Measurements from ENCODE around the gene THBS2. TPM values are rescaled to one million over a fixed set of nuclear protein-coding genes. Genes with fewer than 3 reads are reported as not detected.
"Not testable (repeated sequence)": the region's sequence is repeated elsewhere in the genome, so short reads cannot be mapped to it uniquely, and the experiment has no call there.

The THBS2 gene
- total RNA-seq, 1 donor: not detected

DNA sequence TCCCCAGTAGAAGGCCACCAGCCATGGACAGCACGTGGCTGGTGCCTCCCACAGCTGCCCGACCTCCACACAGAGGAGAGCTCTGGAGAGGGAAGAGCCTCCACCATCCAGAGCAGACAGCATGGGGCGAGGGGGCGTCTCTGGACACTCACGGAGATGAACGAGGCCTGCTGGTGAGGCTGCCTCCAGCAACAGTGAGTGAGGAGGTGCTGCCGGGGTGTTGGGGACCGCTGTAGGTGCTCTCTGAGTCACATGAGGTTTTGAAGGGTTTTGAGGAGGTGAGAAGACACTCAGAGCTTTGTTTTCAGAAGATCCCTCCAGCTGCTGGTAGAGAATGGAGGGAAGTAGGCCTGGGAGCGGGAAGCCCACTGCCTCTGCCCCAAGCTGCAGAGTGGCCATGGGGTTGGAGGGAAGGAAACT lies 65.6 kb downstream of the THBS2 start:
- DNase-seq (ENCODE audit: low read depth in 2 of 3, low spot score in 2 of 3): no peak

DNA sequence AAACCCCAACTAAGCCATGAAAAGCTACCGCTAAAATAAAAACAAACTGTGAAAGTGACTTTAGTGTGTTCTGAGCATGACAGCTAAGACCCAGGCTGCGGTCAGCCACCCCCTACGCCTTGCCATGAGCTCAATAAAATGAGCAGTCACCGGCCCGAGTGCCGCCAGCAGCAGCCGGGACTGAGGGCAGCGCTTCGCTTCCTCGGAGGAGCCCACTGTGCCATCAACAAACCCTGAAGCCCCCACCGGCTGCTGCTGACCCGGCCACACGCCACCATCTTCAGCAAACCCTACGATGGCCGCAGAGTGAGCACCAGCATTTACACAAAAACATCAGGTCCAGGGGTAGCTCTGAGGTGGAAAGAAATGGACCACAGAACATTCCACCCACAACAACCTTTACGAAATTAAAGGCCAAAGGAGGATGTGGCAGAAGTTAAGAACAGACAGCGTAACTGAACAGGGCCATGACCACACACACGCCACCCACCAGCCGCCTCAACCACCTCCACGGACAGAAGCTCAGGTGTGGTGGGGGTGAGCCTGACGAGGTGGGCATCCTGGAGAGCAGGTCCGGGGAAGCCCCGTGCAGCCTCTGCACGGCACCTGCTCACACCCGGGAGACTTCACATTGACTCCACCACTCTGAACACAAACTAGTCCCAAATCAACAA lies 67.0 kb downstream of the THBS2 start:
- no peak for DNase-seq (ENCODE audit: low read depth in 2 of 3, low spot score in 2 of 3)

DNA sequence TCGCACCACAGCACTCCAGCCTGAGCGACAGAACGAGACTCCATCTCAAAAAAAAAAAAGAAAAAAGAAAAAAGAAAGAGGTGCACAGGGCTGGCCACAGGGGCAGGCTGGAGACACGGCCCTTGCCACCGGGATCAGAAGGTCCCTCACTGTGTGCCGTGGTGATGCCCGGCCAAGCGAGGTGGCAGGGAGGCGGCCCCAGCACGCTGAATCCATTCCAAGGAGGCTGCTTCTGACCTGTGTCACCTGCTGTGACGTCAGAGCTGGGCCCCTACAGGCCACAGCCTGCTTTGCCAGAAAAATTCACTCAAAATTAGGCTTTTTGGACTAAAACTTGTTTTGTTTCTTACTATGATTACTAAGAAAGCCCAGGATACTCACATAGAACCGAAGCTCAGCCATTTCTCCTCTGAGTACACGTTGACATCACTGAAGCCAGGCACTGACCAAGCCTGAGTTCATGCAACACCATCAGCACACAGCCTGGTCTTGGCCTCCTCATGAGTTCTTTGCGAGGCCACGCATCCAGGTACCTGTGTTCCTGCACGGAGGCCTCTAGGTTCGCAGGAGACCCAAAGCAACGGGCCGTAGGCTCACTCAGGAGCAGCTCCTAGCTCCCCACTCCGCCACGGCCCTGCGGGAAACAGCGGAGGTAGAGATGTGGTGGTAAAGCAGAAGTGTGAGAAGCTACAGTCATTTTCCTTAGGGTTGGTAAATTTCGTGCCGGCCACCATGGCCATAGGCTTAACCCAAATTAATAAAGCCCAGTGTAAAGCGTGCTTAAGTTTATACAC lies 67.8 kb downstream of the THBS2 start:
- no peak for DNase-seq (ENCODE audit: low read depth in 2 of 3, low spot score in 2 of 3)

DNA sequence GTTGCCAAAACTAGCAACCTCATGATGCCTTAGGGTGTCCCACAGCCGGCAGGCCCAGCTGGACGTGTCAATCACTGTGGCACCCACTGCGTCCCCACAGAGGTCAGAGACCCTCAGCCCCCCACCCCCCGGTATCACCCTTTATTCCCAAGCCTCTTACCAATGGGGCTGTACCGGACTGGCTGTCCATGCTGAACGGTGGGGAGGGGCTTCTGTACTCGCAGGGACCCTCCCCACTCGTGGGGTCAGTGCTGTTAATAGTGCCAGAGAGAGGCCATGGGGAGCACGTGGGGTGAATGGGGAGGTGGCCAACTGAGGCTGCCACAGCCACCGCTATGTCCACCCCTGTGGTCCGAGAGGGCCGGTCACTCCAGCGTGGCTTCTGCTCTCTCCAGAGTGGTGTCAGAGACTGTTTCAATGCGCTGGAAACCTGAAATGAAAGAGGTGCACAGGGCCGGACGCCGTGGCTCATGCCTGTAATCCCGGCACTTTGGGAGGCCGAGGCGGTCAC lies 68.6 kb downstream of the THBS2 start:
- DNase-seq (ENCODE audit: low read depth in 2 of 3, low spot score in 2 of 3): no peak

DNA sequence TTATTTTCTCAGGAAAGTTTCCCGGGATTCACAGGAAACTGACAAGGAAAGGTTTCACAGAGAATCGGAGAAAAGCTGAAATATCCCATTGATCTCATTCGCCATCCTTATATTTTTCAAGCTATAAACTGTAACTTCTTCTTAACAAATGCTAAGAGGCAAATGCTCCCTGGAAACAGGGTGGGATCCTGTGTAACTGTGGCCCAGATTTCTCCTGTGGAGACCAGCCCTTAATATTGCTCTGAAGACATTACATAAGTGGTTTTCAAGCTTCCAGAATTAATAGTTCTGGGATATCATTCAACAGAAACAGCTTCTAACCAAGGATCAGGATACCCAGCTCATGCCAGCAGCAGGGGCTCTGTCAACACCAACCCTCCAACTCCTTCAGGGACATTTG lies 69.2 kb downstream of the THBS2 start:
- DNase-seq (ENCODE audit: low read depth in 2 of 3, low spot score in 2 of 3): no peak

DNA sequence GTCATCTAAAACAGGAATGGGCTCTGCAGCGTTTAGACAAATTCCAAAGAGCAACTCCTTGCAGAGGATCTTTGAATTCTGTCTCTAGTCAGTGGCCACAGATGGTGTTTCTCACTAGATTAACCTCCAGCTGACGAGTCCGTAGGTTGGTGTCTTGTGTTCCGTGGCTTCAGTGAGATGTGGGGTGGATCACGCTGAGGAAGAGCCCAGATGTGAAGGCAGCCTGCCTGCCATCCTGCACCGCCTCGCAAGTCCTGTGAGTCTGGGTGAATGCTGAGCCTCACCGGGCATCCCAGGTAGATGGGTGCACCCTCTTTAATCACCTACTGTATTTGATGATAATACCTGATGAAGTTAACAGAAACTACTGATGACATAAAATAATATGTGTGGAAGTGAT lies 70.4 kb downstream of the THBS2 start:
- no peak for DNase-seq (ENCODE audit: low read depth in 2 of 3, low spot score in 2 of 3)

DNA sequence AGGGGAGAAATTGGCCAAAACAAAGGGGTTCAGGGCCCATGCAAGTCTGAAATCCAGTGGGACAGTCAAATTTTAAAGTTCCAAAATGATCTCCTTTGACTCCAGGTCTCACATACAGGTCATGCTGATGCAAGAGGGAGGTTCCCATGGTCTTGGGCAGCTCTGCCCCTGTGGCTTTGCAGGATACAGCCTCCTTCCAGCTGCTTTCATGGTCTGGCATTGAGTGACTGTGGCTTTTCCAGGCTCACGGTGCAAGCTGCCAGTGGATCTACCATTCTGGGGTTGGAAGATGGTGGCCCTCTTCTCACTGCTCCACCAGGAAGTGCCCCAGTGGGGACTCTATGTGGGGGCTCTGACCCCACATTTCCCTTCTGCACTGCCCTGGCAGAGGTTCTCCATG lies 73.8 kb downstream of the THBS2 start:
- not testable (repeated sequence) for DNase-seq (ENCODE audit: low read depth in 2 of 3, low spot score in 2 of 3)

DNA sequence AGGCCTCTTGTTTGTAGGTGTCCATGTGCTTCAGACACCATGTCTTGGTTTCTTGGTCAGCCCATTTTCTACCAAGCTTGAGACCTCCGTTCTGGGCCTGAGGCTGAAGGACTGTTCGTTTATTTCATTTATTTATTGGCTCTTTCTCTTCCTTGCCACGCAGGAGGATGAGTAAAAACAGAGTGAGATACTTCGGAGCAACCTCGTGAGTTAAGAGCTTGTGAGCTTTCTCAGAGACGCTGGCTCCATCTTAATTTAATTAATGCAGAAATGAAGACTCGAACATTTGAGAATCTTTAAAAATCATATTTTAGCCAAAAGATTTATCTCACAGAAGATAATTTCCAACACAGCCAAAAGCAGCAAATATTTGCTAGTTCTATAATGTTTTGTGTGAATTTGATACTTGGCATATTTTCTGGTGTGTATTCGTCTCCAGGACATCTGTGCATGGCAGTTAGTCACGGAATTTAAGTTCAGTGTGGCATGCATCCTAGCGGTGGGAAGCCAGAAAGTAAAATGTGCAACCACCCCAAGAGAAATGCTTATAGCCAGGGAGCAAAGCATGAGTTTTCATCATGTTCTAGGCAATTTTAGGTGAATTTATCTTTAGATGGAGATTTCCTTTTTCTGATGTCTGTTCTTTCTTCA lies 76.0 kb downstream of the THBS2 start:
- no peak for DNase-seq (ENCODE audit: low read depth in 2 of 3, low spot score in 2 of 3)

DNA sequence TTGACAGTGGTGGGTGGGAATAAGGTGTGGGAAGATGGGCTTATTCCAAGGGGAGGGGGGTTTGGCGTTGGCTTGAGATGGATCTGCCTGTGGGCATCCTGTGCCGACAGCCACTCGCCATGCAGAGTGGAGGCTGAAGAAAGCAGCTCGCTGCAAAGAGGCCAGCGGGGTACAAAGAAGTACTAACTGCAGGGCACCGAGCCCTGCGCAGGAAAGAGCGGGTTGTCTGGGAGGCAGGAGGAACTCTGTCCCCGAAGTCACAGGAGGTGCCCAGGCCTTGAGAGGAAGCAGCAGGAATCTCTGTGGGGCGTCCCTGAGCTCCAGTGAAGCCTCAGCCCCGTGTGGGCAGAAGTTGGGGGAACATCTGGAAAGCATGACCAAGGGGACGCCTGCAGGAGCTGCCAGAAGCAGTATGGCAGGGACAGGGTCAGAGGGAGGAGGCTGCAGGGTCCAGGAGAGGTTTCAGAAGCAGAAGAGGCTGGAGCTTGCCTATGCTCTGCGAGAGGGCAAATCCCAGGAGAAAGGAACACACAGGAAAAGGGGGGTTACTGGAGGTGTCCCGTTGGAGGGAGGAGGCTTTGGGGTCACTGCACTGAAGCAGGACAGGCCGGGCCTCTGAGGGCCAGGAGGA lies 77.2 kb downstream of the THBS2 start:
- DNase-seq (ENCODE audit: low read depth in 2 of 3, low spot score in 2 of 3): no peak

DNA sequence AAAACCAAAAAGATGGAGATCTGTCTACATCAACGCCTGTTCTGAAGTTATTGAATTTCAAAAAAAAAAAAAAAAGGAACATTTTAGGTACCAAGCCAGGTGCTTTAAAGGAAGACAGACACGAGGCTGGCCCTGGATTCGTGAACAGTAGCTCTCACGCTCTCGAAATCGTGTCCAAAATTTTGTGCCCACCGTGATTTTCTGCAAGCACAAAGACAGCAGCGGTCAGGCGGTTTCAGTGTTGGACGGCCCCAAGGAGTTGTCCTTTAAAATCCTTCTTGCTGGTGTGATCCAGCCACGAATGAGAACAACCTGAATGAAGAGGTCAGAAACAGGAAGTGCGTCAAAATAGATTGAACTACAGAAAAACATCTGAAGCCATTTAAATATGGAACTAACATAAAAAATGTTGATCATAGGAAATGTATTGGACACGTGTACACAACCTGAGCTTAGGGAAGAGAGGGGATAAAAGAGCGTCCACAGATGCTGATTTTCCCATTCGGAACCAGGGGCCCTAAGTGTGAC lies 78.2 kb downstream of the THBS2 start:
- DNase-seq (ENCODE audit: low read depth in 2 of 3, low spot score in 2 of 3): no peak

DNA sequence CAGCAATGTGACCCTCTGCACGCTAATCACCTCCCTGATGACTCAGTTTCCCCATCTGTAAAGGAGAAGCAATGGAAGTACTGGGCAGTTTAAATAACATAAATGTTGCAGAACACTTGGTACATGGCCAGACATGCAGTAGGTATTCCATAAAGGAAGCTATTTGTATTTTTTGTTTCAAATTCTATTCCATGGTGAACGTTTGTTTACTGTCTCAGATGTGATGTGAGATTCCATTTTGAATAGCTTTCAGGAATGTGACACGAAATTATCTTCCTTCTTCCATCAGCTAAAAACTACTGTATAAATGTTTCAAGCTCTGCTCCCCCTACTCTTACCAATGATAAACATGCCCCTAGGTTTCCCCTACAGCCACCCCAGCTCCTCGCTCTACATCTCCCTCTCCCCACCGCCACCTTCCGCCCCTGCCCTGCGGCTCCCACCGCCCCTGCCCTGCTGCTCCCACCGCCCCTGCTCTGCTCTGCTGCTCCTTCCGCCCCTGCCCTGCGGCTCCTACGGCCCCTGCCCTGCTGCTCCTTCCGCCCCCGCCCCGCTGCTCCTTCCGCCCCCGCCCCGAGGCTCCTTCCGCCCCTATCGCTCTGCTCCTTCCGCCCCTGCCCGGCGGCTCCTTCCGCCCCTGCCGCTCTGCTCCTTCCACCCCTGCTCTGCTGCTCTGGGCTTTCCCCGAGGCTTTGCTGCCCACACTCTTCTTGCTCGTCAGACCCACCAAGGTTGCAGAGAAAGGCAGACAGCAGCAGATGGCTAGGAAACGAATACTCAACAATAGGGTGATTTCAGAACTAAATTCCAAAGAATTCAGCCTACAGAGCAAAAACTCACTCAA lies 78.9 kb downstream of the THBS2 start:
- DNase-seq (ENCODE audit: low read depth in 2 of 3, low spot score in 2 of 3): no peak

DNA sequence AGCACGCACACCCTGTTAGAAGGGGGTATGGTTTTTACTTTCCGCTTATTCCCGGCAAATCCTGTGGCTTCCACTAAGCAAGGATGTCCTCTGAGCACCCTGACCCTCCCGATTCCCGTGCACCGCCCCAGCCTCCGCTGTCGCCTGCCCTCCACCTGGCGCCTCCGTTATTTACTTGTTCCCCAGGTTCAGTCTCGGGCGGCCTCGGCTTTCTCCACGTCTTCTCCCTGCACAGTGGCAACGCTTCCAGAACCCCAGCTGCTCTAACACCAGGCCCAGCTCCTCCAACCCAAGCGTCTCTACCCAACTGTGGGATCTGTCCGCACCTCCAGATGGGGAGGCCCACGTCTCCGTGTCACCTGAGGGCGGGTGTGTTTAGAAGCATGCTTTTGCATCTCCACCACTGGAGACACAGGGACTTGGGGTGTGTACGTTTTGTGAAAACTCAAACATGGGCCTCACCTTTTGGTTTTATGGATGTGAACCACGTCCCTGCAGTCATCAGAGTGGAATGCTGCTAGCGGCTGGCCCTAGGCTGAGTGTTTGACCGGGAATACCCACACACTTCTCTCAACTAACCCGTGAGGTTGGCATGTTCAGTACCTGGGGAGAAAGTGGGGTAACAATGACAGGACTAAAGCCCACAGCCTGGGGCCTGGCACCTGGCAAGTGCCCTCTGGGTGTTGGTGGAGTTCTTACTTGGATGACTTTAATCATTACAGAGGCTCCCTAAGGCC lies 79.9 kb downstream of the THBS2 start:
- no peak for DNase-seq (ENCODE audit: low read depth in 2 of 3, low spot score in 2 of 3)

DNA sequence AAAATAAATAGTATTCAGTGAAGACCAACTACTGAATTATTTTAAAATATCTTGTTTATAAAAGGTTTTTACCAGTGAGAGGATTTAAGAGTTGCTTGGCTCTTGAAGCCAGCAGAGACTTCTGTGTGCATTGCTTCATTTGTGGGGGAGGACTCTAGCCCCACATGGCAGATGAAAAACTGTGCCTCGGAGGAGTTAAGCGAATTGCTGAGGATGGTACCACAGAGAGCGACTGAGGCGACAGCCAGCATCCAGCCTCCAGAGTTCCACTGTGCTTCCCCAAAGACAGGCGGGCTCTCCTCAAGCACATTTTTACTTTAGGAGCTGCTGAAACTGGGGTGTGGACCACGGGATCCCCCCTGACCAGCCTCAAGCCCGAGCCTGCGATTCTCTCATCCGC lies 80.7 kb downstream of the THBS2 start:
- no peak for DNase-seq (ENCODE audit: low read depth in 2 of 3, low spot score in 2 of 3)

DNA sequence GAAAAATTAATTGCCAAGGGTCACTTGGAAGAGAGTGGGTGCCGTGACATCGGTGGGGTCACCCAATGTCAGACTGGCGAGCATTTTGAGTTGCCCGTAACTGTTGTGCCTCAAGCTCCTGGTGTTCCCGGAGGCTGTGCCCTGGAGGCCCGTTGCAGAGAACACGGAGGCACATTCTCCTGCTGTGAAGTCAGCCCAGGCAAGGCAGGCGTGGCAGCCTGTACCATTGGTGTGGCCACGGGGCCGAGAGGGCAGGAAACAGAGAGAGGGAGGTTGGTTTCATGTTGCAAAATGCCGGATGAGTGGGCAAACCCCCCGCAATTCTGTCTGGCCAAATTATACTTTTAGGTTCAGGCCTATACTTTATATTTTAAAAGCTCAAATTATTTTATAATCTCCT lies 81.2 kb downstream of the THBS2 start:
- DNase-seq (ENCODE audit: low read depth in 2 of 3, low spot score in 2 of 3): no peak

DNA sequence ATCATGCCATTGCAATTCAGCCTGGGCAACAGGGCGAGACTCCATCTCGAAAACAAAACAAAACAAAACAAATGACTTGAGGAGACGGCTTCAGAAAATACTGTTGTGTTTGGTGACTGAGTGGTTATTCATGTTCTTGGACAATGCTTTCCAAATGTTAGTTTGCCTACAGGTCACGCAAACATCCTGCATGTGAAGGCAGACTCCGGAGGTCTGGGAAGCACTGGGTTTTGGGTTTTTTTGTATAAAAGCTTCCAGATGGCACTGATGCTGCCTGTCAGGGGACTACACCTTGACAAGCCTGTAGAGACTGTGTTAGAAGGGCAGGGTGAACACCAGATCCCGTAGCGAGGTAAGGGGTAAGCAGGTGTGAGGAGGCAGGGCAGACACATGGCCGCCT lies 81.7 kb downstream of the THBS2 start:
- DNase-seq (ENCODE audit: low read depth in 2 of 3, low spot score in 2 of 3): no peak

DNA sequence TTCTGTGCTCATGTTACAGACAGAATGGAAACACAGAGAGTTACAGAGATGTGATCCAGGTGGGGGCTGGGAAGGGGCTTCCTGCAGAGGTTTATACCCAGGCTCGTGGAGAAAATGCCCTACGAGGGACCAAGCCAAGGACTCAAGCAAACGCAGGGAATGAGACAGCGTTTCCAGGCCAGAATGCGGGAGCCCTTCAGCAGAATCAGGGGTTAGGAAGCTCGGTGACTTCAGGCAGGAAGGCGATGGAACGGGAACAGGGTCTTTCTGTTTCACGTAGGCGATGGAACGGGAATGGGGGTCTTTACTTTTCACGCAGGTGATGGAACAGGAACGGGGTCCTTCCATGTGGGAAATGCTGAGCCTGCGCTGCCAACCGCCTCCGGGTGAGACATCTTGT lies 82.6 kb downstream of the THBS2 start:
- no peak for DNase-seq (ENCODE audit: low read depth in 2 of 3, low spot score in 2 of 3)

DNA sequence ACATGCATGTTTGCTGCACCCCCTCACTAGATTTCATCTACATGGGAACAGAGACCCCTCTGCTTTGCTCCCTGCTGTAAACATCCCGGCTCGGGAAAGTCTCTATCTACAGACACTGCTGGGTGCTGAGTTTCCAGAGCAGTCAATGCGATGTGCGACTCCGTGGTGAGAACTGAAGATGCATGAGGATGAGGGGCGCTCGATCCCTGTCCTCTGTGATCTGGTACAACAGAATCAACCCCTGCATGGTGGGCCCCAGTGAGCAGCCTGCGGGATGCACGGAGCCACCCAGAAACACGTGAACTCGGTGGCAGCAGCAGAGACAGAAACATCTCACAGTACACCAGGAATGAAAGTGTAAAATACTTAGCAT lies 83.1 kb downstream of the THBS2 start:
- DNase-seq (ENCODE audit: low read depth in 2 of 3, low spot score in 2 of 3): no peak

DNA sequence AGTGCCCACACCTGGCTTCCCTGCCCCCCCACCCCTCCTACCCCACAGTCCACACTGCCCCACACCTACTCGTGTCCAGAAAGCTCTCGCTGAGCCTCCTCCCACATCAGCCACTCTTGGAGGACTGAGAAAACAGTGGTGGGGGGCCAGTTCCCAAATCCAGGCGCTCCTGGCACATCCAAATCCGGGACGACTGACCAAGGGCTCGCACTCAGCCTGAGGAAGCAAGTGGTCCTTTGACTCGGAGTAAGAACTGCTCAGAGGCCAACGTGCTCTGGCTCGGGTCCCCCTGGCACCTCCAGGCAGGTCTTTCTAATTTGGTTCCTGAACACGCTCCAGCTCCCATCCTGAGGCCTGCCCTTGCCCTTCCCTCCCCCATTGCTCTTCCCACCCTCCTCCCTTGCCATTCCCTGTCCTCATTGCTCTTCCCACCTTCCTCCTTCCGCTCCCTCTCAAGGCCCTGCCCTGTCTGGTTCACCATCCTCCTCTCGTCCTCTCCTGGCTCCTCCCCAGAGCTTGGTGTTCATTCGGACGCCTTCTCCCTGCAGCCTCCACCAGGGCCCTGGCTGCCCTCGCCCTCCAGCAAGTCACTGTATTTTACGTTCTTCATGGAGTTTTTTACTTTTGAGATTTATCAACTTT lies 83.6 kb downstream of the THBS2 start:
- DNase-seq (ENCODE audit: low read depth in 2 of 3, low spot score in 2 of 3): no peak

DNA sequence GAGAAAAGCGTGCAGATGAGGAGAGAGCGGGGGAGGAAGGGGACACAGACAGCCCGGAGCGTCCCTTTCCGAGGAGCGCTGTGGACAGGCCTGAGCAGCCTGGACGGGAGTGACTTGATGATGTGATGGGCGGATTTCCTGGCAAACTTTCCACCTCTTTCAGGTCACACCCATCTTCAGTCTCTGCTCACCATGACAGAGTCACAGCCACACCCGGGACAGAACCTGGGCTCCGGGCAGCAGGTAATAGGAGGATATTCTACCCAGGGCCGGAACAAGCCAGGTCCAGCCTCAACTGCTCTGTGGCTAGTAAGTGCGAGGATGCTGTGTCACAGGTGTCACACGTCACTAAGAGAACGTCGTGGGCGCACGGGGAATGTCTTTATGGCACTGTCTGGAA lies 84.3 kb downstream of the THBS2 start:
- no peak for DNase-seq (ENCODE audit: low read depth in 2 of 3, low spot score in 2 of 3)

All from hematopoietic multipotent progenitor cell (in vitro differentiated cells).